GM12891 (cell line): ENCODE data around the gene SLC46A2.

Source experiments
- POLR2A ChIP-seq: IDR thresholded peaks from 2 replicates; pipeline ENCODE4 v1.6.1; 2011; ENCODE audit warnings: low read depth, low read length, control low read depth
- POLR2AphosphoS5 ChIP-seq: IDR thresholded peaks from 2 replicates; pipeline ENCODE4 v1.6.1; 2011; ENCODE audit warnings: low read depth, low read length, control low read depth
- TAF1 ChIP-seq: IDR thresholded peaks from 2 replicates; pipeline ENCODE4 v1.6.1; 2011; ENCODE audit warnings: low read depth, low read length, control low read depth

DNA sequence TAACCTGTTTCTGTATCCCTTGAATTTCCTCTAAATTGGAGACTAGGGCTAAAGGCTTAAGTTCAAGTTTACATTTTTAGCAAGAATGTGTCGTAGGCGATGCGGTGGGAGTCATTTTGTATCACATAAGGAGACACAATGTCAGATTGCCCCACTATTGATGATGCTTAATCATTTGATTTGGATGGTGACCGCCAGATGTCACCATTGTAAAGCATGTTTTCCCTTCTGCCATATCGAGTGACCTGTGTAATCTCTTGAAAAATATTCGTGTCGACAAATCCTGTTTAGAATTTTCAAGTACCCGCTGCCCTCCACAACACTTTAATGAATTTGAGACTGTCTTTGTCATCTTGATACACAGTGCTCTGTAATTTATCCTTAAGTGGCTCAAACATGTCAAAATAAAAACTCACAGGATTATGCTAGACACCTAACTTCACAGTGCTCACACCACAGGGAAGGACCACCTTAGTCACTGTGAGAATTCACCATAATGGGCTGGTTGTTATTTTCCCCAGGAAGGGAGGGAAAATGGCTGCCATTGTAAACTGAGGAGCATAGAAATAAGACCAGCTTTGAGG lies 34.5 kb upstream of the SLC46A2 start:
- TF ChIP-seq POLR2A = no peak
- TF ChIP-seq POLR2AphosphoS5 = no peak
- no peak for TF ChIP-seq TAF1
